HL-60/S4 treated with retinoic acid at 250 ng/mL for 4 days and 3 days (cell line): ENCODE data around the gene RASA2.
"Not testable (repeated sequence)": the region's sequence is repeated elsewhere in the genome, so short reads cannot be mapped to it uniquely, and the experiment has no call there.

ENCODE experiments used
- in situ Hi-C: fragments of 300-500 bp; cut with MboI; formaldehyde crosslinking; loops from 2 replicates; pipeline ENCODE4 v1.7.0; 2022; ENCODE audit warnings: low sequenced_read_pairs

Gene RASA2

GRCh38 chr3:141623691-141624090, 136.9 kb downstream of the RASA2 start:
- in situ Hi-C loops, result no loop called here

GRCh38 chr3:141625506-141625905, 138.7 kb downstream of the RASA2 start:
- in situ Hi-C loops, result no loop called here

GRCh38 chr3:141628334-141628733, 141.5 kb downstream of the RASA2 start:
- in situ Hi-C loops, result not testable (repeated sequence)

GRCh38 chr3:141628868-141629441, 142.1 kb downstream of the RASA2 start:
- in situ Hi-C loops, result not testable (repeated sequence)

GRCh38 chr3:141629976-141630375, 143.1 kb downstream of the RASA2 start:
- in situ Hi-C loops, result no loop called here

- in situ Hi-C loops, result no loop called here
Observed at GRCh38 chr3:141632779-141633374, 146.1 kb downstream of the RASA2 start.

- in situ Hi-C loops, result no loop called here
Observed at GRCh38 chr3:141642215-141642614, 155.4 kb downstream of the RASA2 start.

GRCh38 chr3:141643391-141643790, 156.6 kb downstream of the RASA2 start:
- in situ Hi-C loops, result no loop called here

- in situ Hi-C loops, result no loop called here
Observed at GRCh38 chr3:141643796-141644195, 157.0 kb downstream of the RASA2 start.

- in situ Hi-C loops, result no loop called here
Observed at GRCh38 chr3:141644931-141645330, 158.1 kb downstream of the RASA2 start.

- in situ Hi-C loops, result no loop called here
Observed at GRCh38 chr3:141646760-141647561, 160.1 kb downstream of the RASA2 start.

- in situ Hi-C loops, result no loop called here
Observed at GRCh38 chr3:141647562-141647915, 160.7 kb downstream of the RASA2 start.

GRCh38 chr3:141648055-141648910, 161.5 kb downstream of the RASA2 start:
- in situ Hi-C loops, result no loop called here

GRCh38 chr3:141649871-141650270, 163.0 kb downstream of the RASA2 start:
- in situ Hi-C loops, result no loop called here

GRCh38 chr3:141650783-141651182, 164.0 kb downstream of the RASA2 start:
- in situ Hi-C loops, result no loop called here

GRCh38 chr3:141651409-141651808, 164.6 kb downstream of the RASA2 start:
- in situ Hi-C loops, result no loop called here

GRCh38 chr3:141652349-141652748, 165.5 kb downstream of the RASA2 start:
- in situ Hi-C loops, result no loop called here

GRCh38 chr3:141653847-141654246, 167.0 kb downstream of the RASA2 start:
- in situ Hi-C loops, result no loop called here

- in situ Hi-C loops, result no loop called here
Observed at GRCh38 chr3:141655801-141656200, 169.0 kb downstream of the RASA2 start.

- in situ Hi-C loops, result no loop called here
Observed at GRCh38 chr3:141656771-141657170, 169.9 kb downstream of the RASA2 start.

- in situ Hi-C loops, result no loop called here
Observed at GRCh38 chr3:141657516-141657915, 170.7 kb downstream of the RASA2 start.
